K562 (cell line): ENCODE data around the gene FAM20C. TPM values are rescaled to one million over a fixed set of nuclear protein-coding genes. Genes with fewer than 3 reads are reported as not detected.

Source experiments
- ATF7 ChIP-seq: fragments of 450-650 bp; IDR thresholded peaks from 2 replicates; pipeline ENCODE4 v1.7.1; 2014; ENCODE audit warnings: mild to moderate bottlenecking, moderate library complexity
- BRF1 ChIP-seq: IDR thresholded peaks from 3 replicates; pipeline ENCODE4 v1.6.1; 2011; ENCODE audit warnings: borderline replicate concordance, mild to moderate bottlenecking; ENCODE audit not compliant: insufficient read length; ENCODE audit errors: extremely low read depth
- CBFA2T3 ChIP-seq: fragments of 450-650 bp; IDR thresholded peaks from 2 replicates; pipeline ENCODE4 v1.6.1; 2017
- FOXK1 ChIP-seq: sonication (generic); formaldehyde crosslinking; IDR thresholded peaks from 2 replicates; pipeline ENCODE4 v1.8.0; 2022; ENCODE audit warnings: missing genetic modification reagents, mild to moderate bottlenecking, borderline replicate concordance
- MCM2 ChIP-seq: fragments of 450-650 bp; IDR thresholded peaks from 2 replicates; pipeline ENCODE4 v1.6.1; 2017; ENCODE audit warnings: low read depth, mild to moderate bottlenecking
- RBM39 ChIP-seq: fragments of 200-400 bp; formaldehyde crosslinking; optimal IDR thresholded peaks from 2 replicates; pipeline ENCODE3; 2018; ENCODE audit warnings: low read depth, low read length
- RFX1 ChIP-seq: fragments of 450-650 bp; IDR thresholded peaks from 2 replicates; pipeline ENCODE4 v1.6.1; 2016; ENCODE audit warnings: mild to moderate bottlenecking, moderate library complexity
- SMAD1 ChIP-seq: fragments of 150-350 bp; IDR thresholded peaks from 2 replicates; pipeline ENCODE4 v1.6.1; 2014; ENCODE audit warnings: low read length, low read depth; ENCODE audit not compliant: partially characterized antibody
- SMARCA5 ChIP-seq: fragments of 450-650 bp; IDR thresholded peaks from 2 replicates; pipeline ENCODE4 v1.6.1; 2016
- TCF15 ChIP-seq: fragments of 250-450 bp; sonication (Bioruptor Pico); IDR thresholded peaks from 2 replicates; pipeline ENCODE4 v1.8.0; 2022; ENCODE audit warnings: moderate library complexity, mild to moderate bottlenecking, inconsistent platforms
- TEAD4 ChIP-seq, 2 experiments: sonication (generic) in 1 of 2; formaldehyde crosslinking in 1 of 2; IDR thresholded peaks; 2 replicates each; pipeline versions ENCODE4 v1.6.1 to v1.8.0; 2012 to 2022; ENCODE audit warnings: borderline replicate concordance in 1 of 2, inconsistent platforms in 1 of 2, low read length in 1 of 2, mild to moderate bottlenecking in 1 of 2, missing genetic modification reagents in 1 of 2
- ZBTB43 ChIP-seq: sonication (generic); formaldehyde crosslinking; IDR thresholded peaks from 2 replicates; pipeline ENCODE4 v1.8.0; 2023; ENCODE audit warnings: mild to moderate bottlenecking, missing genetic modification reagents
- ZFP36 ChIP-seq: fragments of 150-350 bp; IDR thresholded peaks from 2 replicates; pipeline ENCODE4 v1.6.1; 2018; ENCODE audit warnings: low read length, low read depth; ENCODE audit not compliant: partially characterized antibody
- ZNF3 ChIP-seq: fragments of 250-450 bp; sonication (Bioruptor Pico); IDR thresholded peaks from 2 replicates; pipeline ENCODE4 v1.5.0; 2021; ENCODE audit warnings: mild to moderate bottlenecking, moderate library complexity
- ZNF644 ChIP-seq: fragments of 200-800 bp; sonication (Bioruptor generic); IDR thresholded peaks from 2 replicates; pipeline ENCODE4 v1.6.1; 2016; ENCODE audit warnings: low read depth, missing genetic modification characterization, missing compliant biosample characterization
- polyA plus RNA-seq, 8 experiments: library from polyadenylated mRNA; depleted of rRNA in 4 of 8; stranded (reverse) in 5 of 8; unstranded in 3 of 8; fragments of >200 nt; fragmentation: Nextera tagmentation in 2 of 8; fragmentation: Illumina TruSeq in 1 of 8; extraction: Ambion mirVana in 2 of 8; extraction: Trizol in 1 of 8; gene quantifications; 2 replicates each; pipeline versions ENCODE4 v1.2.1 to v1.2.3, GENCODE V29; 2011 to 2014; ENCODE audit warnings: inconsistent platforms in 1 of 8, missing spikeins in 1 of 8
- total RNA-seq, 7 experiments: library from RNA; depleted of rRNA in 6 of 7; stranded (reverse); fragments of >200 nt in 6 of 7; fragmentation: Illumina TruSeq in 2 of 7; extraction: Trizol in 2 of 7; gene quantifications; 2 replicates each; pipeline versions ENCODE4 v1.2.1 to v1.2.3, GENCODE V29; 2011 to 2021; ENCODE audit warnings: low replicate concordance in 1 of 7
- TF ChIP-seq, protein P1 (sequence below): fragments of 250-450 bp; sonication (Bioruptor Pico); IDR thresholded peaks from 2 replicates; pipeline ENCODE4 v1.5.0; 2021
- TF ChIP-seq, protein P2 (sequence below): fragments of 450-650 bp; formaldehyde crosslinking; IDR thresholded peaks from 2 replicates; pipeline ENCODE4 v1.4.0; 2022; ENCODE audit warnings: mild to moderate bottlenecking, moderate library complexity
- TF ChIP-seq, protein P3 (sequence below): sonication (generic); formaldehyde crosslinking; IDR thresholded peaks from 2 replicates; pipeline ENCODE4 v1.8.1; 2022; ENCODE audit warnings: missing genetic modification reagents
- TF ChIP-seq, protein P4 (sequence below), 2 experiments: IDR thresholded peaks in 1 of 2; conservative IDR thresholded peaks in 1 of 2; 2 replicates each; pipeline ENCODE4 v1.6.1; 2016; ENCODE audit warnings: low read depth in 2 of 2, mild to moderate bottlenecking in 1 of 2, missing compliant biosample characterization in 1 of 2, missing genetic modification characterization in 1 of 2, moderate library complexity in 1 of 2

The FAM20C gene
- total and polyA plus RNA-seq, 9 of the 15 experiments (the other 6 are each of a cell fraction or from before 2014, with no cell fraction given): 0.09 TPM; not detected in 8

DNA sequence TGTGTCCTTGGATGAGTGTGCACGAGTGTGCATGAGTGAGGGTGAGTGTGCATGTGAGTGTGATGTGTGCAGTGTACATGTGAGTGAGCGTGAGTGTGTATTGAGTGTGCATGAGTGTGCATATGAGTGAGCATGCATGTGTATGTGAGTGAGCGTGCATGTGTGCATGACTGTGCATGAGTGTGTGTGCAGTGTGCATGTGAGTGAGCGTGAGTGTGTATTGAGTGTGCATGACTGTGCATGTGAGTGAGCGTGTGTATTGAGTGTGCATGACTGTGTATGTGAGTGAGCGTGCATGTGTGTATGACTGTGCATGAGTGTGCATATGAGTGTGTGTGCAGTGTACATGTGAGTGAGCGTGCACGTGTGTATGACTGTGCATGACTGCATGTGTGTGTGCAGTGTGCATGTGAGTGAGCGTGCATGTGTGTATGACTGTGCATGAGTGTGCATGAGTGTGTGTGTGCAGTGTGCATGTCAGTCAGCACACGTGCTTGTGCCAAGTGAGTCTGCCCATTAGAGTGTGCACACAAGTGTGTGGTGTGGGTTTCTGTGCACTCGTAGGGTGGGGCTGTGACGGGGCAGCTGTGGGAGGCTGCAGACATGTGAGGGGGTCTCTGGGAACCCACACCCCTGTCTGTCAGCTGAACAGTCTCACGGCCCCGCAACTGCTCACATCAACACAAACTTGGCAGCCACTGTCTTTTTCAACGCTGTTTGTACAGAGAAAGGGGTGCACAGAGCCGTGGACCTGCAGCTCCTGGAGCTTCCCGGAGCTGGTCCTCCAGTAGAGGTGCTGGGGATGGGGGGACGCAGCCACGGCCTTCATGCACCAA lies 112.4 kb downstream of the FAM20C start (continued):
- TF ChIP-seq, protein P1, sequence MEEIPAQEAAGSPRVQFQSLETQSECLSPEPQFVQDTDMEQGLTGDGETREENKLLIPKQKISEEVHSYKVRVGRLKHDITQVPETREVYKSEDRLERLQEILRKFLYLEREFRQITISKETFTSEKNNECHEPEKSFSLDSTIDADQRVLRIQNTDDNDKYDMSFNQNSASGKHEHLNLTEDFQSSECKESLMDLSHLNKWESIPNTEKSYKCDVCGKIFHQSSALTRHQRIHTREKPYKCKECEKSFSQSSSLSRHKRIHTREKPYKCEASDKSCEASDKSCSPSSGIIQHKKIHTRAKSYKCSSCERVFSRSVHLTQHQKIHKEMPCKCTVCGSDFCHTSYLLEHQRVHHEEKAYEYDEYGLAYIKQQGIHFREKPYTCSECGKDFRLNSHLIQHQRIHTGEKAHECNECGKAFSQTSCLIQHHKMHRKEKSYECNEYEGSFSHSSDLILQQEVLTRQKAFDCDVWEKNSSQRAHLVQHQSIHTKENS: no peak
- TF ChIP-seq SMARCA5 (no peak), ZBTB43 (CRISPR knock-in tag) (peak; percentile 100), TEAD4 (IDR thresholded peaks at IDR 0.05; ENCODE audit: low read length) (no peak), TEAD4 (CRISPR knock-in tag; IDR thresholded peaks at IDR 0.05; ENCODE audit: borderline replicate concordance) (no peak; the same call in 1 of the 2 replicates), ZNF644 (tag) (no peak), TCF15 (CRISPR knock-in tag) (no peak), RBM39 (no peak), FOXK1 (CRISPR knock-in tag) (no peak), ZFP36 (no peak), CBFA2T3 (no peak), RFX1 (no peak), ZNF3 (CRISPR knock-in tag) (no peak), BRF1 (no peak), SMAD1 (no peak), MCM2 (no peak), ATF7 (no peak)
- TF ChIP-seq, protein P2, sequence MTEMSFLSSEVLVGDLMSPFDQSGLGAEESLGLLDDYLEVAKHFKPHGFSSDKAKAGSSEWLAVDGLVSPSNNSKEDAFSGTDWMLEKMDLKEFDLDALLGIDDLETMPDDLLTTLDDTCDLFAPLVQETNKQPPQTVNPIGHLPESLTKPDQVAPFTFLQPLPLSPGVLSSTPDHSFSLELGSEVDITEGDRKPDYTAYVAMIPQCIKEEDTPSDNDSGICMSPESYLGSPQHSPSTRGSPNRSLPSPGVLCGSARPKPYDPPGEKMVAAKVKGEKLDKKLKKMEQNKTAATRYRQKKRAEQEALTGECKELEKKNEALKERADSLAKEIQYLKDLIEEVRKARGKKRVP: no peak
- TF ChIP-seq, protein P3, sequence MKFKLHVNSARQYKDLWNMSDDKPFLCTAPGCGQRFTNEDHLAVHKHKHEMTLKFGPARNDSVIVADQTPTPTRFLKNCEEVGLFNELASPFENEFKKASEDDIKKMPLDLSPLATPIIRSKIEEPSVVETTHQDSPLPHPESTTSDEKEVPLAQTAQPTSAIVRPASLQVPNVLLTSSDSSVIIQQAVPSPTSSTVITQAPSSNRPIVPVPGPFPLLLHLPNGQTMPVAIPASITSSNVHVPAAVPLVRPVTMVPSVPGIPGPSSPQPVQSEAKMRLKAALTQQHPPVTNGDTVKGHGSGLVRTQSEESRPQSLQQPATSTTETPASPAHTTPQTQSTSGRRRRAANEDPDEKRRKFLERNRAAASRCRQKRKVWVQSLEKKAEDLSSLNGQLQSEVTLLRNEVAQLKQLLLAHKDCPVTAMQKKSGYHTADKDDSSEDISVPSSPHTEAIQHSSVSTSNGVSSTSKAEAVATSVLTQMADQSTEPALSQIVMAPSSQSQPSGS (CRISPR knock-in tag): 0 out of 2 replicates have a peak, but pooled peaks have one; percentile 22
- TF ChIP-seq, protein P4, sequence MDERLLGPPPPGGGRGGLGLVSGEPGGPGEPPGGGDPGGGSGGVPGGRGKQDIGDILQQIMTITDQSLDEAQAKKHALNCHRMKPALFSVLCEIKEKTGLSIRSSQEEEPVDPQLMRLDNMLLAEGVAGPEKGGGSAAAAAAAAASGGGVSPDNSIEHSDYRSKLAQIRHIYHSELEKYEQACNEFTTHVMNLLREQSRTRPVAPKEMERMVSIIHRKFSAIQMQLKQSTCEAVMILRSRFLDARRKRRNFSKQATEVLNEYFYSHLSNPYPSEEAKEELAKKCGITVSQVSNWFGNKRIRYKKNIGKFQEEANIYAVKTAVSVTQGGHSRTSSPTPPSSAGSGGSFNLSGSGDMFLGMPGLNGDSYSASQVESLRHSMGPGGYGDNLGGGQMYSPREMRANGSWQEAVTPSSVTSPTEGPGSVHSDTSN (CRISPR knock-in tag; IDR thresholded peaks at IDR 0.05; ENCODE audit: low read depth): no peak
- TF ChIP-seq, protein P4 (tag; conservative IDR thresholded peaks at IDR 0.05; ENCODE audit: low read depth): no peak
